Measurements from ENCODE around the gene GPR87.

Gene GPR87

DNA sequence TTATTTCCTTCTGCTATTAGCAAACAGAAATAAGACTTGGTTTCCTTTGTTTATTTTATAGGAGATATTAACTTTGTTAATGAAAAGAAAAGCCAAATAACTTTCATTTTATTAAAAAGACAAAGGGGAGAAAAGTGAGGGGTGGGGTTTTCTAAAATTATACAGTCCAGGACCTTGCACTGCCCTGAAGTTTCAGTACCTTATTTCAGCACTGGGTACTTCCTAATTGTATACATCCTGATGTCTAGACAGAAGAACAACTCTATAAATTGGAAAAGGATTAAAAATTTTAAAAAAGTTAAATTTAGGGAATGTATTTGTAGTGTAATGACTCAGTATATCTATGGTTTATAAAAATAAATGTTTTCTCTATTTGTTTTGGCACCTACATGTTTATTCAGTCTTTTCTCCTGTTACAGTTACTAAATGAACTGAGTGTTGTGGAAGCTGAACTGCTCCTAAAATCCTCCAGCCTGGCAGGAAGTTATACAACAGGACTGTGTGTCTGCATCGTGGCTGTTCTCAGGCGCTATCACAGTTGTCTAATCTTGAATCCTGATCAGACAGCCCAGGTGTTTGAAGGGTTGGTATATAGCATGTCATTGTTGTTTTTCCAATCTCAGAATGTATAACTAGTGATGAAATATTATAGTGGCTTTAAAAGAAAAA, 40.3 kb upstream of the GPR87 start:
- Histone ChIP-seq H3K4me1 (ENCODE audit: control insufficient read depth, insufficient read depth, low read length) (no peaks in the 10 kb centered on the region), H3K27ac (ENCODE audit: extremely low read depth, low read depth, low read length) (no peak overlapping the region), H3K9me3 (ENCODE audit: control insufficient read depth, insufficient read depth, low read depth, low read length) (no peaks in the 10 kb centered on the region), H3K36me3 (ENCODE audit: control insufficient read depth in 2 of 2, insufficient read depth in 1 of 2, low read length in 2 of 2) (peaks cover 0 to 11% of the 10 kb centered on the region in 2 experiments; a peak in 1 of 3 replicates), H3K4me3 (ENCODE audit: low read depth, low read length) (no peak overlapping the region)
- ChIA-PET CTCF (interaction anchor here (1.2 kb wide), 1 partner anchor 189 kb away, joined by 3 read pairs; no protein-coding TSS in a partner anchor), POLR2A (no interaction called here)
- TF ChIP-seq ZNF677 (tag by site-specific recombination; IDR thresholded peaks at IDR 0.05) (no peak), ZNF426 (tag by site-specific recombination; IDR thresholded peaks at IDR 0.05) (no peak), ZBTB17 (tag by site-specific recombination; IDR thresholded peaks at IDR 0.05) (no peak), ZNF768 (tag by site-specific recombination; IDR thresholded peaks at IDR 0.05) (no peak), ZNF837 (tag by site-specific recombination; IDR thresholded peaks at IDR 0.05) (no peak), HOXD13 (CRISPR knock-in tag; IDR thresholded peaks at IDR 0.05; ENCODE audit: borderline replicate concordance) (no peak), ZNF707 (tag by site-specific recombination; IDR thresholded peaks at IDR 0.05) (no peak), ZNF529 (tag by site-specific recombination; IDR thresholded peaks at IDR 0.05; ENCODE audit: insufficient replicate concordance) (no peak)
- TF ChIP-seq, protein P1, sequence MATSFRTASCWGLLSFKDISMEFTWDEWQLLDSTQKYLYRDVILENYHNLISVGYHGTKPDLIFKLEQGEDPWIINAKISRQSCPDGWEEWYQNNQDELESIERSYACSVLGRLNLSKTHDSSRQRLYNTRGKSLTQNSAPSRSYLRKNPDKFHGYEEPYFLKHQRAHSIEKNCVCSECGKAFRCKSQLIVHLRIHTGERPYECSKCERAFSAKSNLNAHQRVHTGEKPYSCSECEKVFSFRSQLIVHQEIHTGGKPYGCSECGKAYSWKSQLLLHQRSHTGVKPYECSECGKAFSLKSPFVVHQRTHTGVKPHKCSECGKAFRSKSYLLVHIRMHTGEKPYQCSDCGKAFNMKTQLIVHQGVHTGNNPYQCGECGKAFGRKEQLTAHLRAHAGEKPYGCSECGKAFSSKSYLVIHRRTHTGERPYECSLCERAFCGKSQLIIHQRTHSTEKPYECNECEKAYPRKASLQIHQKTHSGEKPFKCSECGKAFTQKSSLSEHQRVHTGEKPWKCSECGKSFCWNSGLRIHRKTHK (tag by site-specific recombination; IDR thresholded peaks at IDR 0.05) = no peak
- TF ChIP-seq, protein P2, sequence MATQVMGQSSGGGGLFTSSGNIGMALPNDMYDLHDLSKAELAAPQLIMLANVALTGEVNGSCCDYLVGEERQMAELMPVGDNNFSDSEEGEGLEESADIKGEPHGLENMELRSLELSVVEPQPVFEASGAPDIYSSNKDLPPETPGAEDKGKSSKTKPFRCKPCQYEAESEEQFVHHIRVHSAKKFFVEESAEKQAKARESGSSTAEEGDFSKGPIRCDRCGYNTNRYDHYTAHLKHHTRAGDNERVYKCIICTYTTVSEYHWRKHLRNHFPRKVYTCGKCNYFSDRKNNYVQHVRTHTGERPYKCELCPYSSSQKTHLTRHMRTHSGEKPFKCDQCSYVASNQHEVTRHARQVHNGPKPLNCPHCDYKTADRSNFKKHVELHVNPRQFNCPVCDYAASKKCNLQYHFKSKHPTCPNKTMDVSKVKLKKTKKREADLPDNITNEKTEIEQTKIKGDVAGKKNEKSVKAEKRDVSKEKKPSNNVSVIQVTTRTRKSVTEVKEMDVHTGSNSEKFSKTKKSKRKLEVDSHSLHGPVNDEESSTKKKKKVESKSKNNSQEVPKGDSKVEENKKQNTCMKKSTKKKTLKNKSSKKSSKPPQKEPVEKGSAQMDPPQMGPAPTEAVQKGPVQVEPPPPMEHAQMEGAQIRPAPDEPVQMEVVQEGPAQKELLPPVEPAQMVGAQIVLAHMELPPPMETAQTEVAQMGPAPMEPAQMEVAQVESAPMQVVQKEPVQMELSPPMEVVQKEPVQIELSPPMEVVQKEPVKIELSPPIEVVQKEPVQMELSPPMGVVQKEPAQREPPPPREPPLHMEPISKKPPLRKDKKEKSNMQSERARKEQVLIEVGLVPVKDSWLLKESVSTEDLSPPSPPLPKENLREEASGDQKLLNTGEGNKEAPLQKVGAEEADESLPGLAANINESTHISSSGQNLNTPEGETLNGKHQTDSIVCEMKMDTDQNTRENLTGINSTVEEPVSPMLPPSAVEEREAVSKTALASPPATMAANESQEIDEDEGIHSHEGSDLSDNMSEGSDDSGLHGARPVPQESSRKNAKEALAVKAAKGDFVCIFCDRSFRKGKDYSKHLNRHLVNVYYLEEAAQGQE (tag by site-specific recombination; IDR thresholded peaks at IDR 0.05) = no peak
- TF ChIP-seq, protein P3, sequence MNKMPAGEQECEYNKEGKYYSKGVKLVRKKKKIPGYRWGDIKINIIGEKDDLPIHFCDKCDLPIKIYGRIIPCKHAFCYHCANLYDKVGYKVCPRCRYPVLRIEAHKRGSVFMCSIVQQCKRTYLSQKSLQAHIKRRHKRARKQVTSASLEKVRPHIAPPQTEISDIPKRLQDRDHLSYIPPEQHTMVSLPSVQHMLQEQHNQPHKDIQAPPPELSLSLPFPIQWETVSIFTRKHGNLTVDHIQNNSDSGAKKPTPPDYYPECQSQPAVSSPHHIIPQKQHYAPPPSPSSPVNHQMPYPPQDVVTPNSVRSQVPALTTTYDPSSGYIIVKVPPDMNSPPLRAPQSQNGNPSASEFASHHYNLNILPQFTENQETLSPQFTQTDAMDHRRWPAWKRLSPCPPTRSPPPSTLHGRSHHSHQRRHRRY (tag by site-specific recombination; IDR thresholded peaks at IDR 0.05) = no peak

DNA sequence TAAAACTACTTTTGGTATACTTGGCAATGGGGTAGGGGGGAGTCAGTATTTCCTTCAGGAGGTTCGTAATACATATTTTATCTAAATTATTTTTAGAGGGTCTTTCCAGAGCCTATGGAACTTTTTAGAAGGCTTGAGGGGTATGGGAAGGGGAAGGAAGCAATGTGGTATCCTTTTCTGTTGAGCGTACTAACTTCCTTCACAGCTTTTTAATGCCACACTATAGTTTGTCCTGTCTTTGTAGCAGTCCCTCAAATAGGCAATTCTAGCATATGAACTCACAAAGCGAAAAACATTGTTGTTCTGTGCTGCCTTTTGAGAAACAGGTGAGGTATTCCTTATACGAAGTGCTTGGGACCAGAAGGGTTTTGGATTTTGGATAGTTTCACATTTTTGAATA, 35.0 kb upstream of the GPR87 start:
- no peak overlapping the region for H3K27ac ChIP-seq (ENCODE audit: extremely low read depth, low read depth, low read length)
- no peaks in the 10 kb centered on the region for H3K4me1 ChIP-seq (ENCODE audit: control insufficient read depth, insufficient read depth, low read length)
- ChIA-PET POLR2A (no interaction called here), CTCF (no interaction called here)
- no peak overlapping the region for H3K4me3 ChIP-seq (ENCODE audit: low read depth, low read length)
- H3K36me3 ChIP-seq (ENCODE audit: control insufficient read depth in 2 of 2, insufficient read depth in 1 of 2, low read length in 2 of 2) = peaks cover 0 to 5% of the 10 kb centered on the region in 2 experiments; a peak in 1 of 3 replicates
- TF ChIP-seq ZNF311 (tag by site-specific recombination; IDR thresholded peaks at IDR 0.05; ENCODE audit: borderline replicate concordance) (no peak), ZNF184 (tag by site-specific recombination; IDR thresholded peaks at IDR 0.05) (no peak), KLF1 (tag by site-specific recombination; IDR thresholded peaks at IDR 0.05) (no peak), ZNF350 (tag by site-specific recombination; IDR thresholded peaks at IDR 0.05) (no peak), ZBTB20 (tag by site-specific recombination; IDR thresholded peaks at IDR 0.05) (no peak), ZNF544 (tag by site-specific recombination; IDR thresholded peaks at IDR 0.05) (no peak), ZNF266 (tag by site-specific recombination; IDR thresholded peaks at IDR 0.05; ENCODE audit: low read depth) (no peak), ZFHX2 (tag by site-specific recombination; conservative IDR thresholded peaks at IDR 0.05) (no peak), KLF16 (tag by site-specific recombination; IDR thresholded peaks at IDR 0.05) (no peak), ZSCAN16 (tag by site-specific recombination; IDR thresholded peaks at IDR 0.05) (no peak), ZBTB17 (tag by site-specific recombination; IDR thresholded peaks at IDR 0.05) (no peak), MZF1 (tag by site-specific recombination; IDR thresholded peaks at IDR 0.05; ENCODE audit: borderline replicate concordance) (no peak), BCL11B (tag by site-specific recombination; IDR thresholded peaks at IDR 0.05; ENCODE audit: low read depth) (no peak), ZNF140 (tag by site-specific recombination; IDR thresholded peaks at IDR 0.05) (no peak)
- TF ChIP-seq, protein P4, sequence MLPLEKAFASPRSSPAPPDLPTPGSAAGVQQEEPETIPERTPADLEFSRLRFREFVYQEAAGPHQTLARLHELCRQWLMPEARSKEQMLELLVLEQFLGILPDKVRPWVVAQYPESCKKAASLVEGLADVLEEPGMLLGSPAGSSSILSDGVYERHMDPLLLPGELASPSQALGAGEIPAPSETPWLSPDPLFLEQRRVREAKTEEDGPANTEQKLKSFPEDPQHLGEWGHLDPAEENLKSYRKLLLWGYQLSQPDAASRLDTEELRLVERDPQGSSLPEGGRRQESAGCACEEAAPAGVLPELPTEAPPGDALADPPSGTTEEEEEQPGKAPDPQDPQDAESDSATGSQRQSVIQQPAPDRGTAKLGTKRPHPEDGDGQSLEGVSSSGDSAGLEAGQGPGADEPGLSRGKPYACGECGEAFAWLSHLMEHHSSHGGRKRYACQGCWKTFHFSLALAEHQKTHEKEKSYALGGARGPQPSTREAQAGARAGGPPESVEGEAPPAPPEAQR (tag by site-specific recombination; IDR thresholded peaks at IDR 0.05) = no peak
- TF ChIP-seq, protein P5, sequence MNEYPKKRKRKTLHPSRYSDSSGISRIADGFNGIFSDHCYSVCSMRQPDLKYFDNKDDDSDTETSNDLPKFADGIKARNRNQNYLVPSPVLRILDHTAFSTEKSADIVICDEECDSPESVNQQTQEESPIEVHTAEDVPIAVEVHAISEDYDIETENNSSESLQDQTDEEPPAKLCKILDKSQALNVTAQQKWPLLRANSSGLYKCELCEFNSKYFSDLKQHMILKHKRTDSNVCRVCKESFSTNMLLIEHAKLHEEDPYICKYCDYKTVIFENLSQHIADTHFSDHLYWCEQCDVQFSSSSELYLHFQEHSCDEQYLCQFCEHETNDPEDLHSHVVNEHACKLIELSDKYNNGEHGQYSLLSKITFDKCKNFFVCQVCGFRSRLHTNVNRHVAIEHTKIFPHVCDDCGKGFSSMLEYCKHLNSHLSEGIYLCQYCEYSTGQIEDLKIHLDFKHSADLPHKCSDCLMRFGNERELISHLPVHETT (tag by site-specific recombination; IDR thresholded peaks at IDR 0.05) = no peak
- H3K9me3 ChIP-seq (ENCODE audit: control insufficient read depth, insufficient read depth, low read depth, low read length) = no peaks in the 10 kb centered on the region
